Suppressor macrophage treated with lipopolysaccharide for 1 hour (primary cell): ENCODE measurements around the gene UNC5B.

Experiments used
- DNase-seq, 3 donors: peaks; one replicate each; pipeline ENCODE4 v3.0.0-alpha.2; 2020 to 2022

UNC5B gene

GRCh38 chr10:71212318-71213126, at the start of gene UNC5B:
UNC5B (plus strand) TSS chr10:71212570; CDS start chr10:71212986, 416 bp downstream.
- DNase-seq, result peak; percentile 91 to 96 (median 91)

- DNase-seq, result no peak
Observed at GRCh38 chr10:71173466-71173865, 38.9 kb upstream of the UNC5B start.

GRCh38 chr10:71176661-71177060, 35.7 kb upstream of the UNC5B start:
- no peak for DNase-seq

- no peak for DNase-seq
Observed at GRCh38 chr10:71177651-71178199, 34.6 kb upstream of the UNC5B start.

- no peak for DNase-seq
Observed at GRCh38 chr10:71178880-71179279, 33.5 kb upstream of the UNC5B start.

GRCh38 chr10:71179382-71179781, 33.0 kb upstream of the UNC5B start:
- no peak for DNase-seq

- DNase-seq, result no peak
Observed at GRCh38 chr10:71184421-71184820, 27.9 kb upstream of the UNC5B start.

GRCh38 chr10:71185209-71185608, 27.2 kb upstream of the UNC5B start:
- no peak for DNase-seq

GRCh38 chr10:71187197-71187596, 25.2 kb upstream of the UNC5B start:
- DNase-seq, result no peak

- no peak for DNase-seq
Observed at GRCh38 chr10:71187600-71187999, 24.8 kb upstream of the UNC5B start.

GRCh38 chr10:71188201-71188600, 24.2 kb upstream of the UNC5B start:
- DNase-seq, result no peak

- DNase-seq, result no peak
Observed at GRCh38 chr10:71191019-71191418, 21.4 kb upstream of the UNC5B start.

GRCh38 chr10:71191551-71192076, 20.8 kb upstream of the UNC5B start:
- DNase-seq, result no peak

- no peak for DNase-seq
Observed at GRCh38 chr10:71193516-71193915, 18.9 kb upstream of the UNC5B start.

GRCh38 chr10:71197955-71198354, 14.4 kb upstream of the UNC5B start:
- DNase-seq, result no peak

GRCh38 chr10:71201849-71202248, 10.5 kb upstream of the UNC5B start:
- DNase-seq, result no peak

GRCh38 chr10:71202314-71202713, 10.1 kb upstream of the UNC5B start:
- DNase-seq, result no peak

GRCh38 chr10:71203124-71203523, 9.2 kb upstream of the UNC5B start:
- no peak for DNase-seq

GRCh38 chr10:71203716-71204115, 8.7 kb upstream of the UNC5B start:
- no peak for DNase-seq

GRCh38 chr10:71204746-71205145, 7.6 kb upstream of the UNC5B start:
- DNase-seq, result no peak

GRCh38 chr10:71205468-71205867, 6.9 kb upstream of the UNC5B start:
- peak in 1 of 3 donors; percentile 38 for DNase-seq

GRCh38 chr10:71206911-71207310, 5.5 kb upstream of the UNC5B start:
- DNase-seq, result no peak

GRCh38 chr10:71207578-71207977, 4.8 kb upstream of the UNC5B start:
- DNase-seq, result no peak

- no peak for DNase-seq
Observed at GRCh38 chr10:71209352-71209715, 3.0 kb upstream of the UNC5B start.
